Stimulated activated CD4-positive, alpha-beta T cell treated with anti-CD3 and anti-CD28 coated beads, Interleukin-2, amount 100 ng/mL, for 24 hours (primary cell): ENCODE results near the gene STAT1.

Experiments used
- DNase-seq, 2 donors: peaks; one replicate each; pipeline ENCODE4 v3.0.0-alpha.2; 2020

STAT1 gene

GRCh38 chr2:191030521-191031154, 16.7 kb upstream of the STAT1 start:
- peak in 1 of 2 donors; percentile 43 for DNase-seq

GRCh38 chr2:191029280-191029950, 15.4 kb upstream of the STAT1 start:
- no peak for DNase-seq

- no peak for DNase-seq
Measured at GRCh38 chr2:191026377-191026776, 12.4 kb upstream of the STAT1 start.

- DNase-seq = no peak
Measured at GRCh38 chr2:191025135-191025534, 11.2 kb upstream of the STAT1 start.

GRCh38 chr2:191023235-191023679, 9.3 kb upstream of the STAT1 start:
- DNase-seq = peak in 1 of 2 donors; percentile 23

- peak; percentile 50 to 63 for DNase-seq
Measured at GRCh38 chr2:191020742-191021381, 6.9 kb upstream of the STAT1 start.

- DNase-seq = peak; percentile 93 to 94
Measured at GRCh38 chr2:191020221-191020741, 6.3 kb upstream of the STAT1 start.

- DNase-seq = no peak
Measured at GRCh38 chr2:191019376-191019775, 5.4 kb upstream of the STAT1 start.

- DNase-seq = peak in 1 of 2 donors; percentile 16
Measured at GRCh38 chr2:191018643-191019119, 4.7 kb upstream of the STAT1 start.

GRCh38 chr2:191018048-191018447, 4.1 kb upstream of the STAT1 start:
- no peak for DNase-seq

GRCh38 chr2:191015831-191016230, 1.9 kb upstream of the STAT1 start:
- no peak for DNase-seq

- no peak for DNase-seq
Measured at GRCh38 chr2:191015239-191015638, 1.3 kb upstream of the STAT1 start.

- DNase-seq = no peak
Measured at GRCh38 chr2:191014653-191015020, 666 bp upstream of the STAT1 start.

GRCh38 chr2:191013682-191013931, 364 bp downstream of the STAT1 start:
- DNase-seq = no peak

GRCh38 chr2:191012845-191013681, 908 bp downstream of the STAT1 start:
- DNase-seq = no peak

GRCh38 chr2:191012346-191012745, 1.6 kb downstream of the STAT1 start:
- DNase-seq = no peak

GRCh38 chr2:191010887-191011885, 2.8 kb downstream of the STAT1 start:
- DNase-seq = no peak

GRCh38 chr2:191009541-191010374, 4.2 kb downstream of the STAT1 start:
- no peak for DNase-seq

- DNase-seq = no peak
Measured at GRCh38 chr2:191008286-191008685, 5.7 kb downstream of the STAT1 start.

GRCh38 chr2:191006997-191007783, 6.8 kb downstream of the STAT1 start:
- no peak for DNase-seq
